Measurements from ENCODE around the gene DOCK2.

The DOCK2 gene

DNA sequence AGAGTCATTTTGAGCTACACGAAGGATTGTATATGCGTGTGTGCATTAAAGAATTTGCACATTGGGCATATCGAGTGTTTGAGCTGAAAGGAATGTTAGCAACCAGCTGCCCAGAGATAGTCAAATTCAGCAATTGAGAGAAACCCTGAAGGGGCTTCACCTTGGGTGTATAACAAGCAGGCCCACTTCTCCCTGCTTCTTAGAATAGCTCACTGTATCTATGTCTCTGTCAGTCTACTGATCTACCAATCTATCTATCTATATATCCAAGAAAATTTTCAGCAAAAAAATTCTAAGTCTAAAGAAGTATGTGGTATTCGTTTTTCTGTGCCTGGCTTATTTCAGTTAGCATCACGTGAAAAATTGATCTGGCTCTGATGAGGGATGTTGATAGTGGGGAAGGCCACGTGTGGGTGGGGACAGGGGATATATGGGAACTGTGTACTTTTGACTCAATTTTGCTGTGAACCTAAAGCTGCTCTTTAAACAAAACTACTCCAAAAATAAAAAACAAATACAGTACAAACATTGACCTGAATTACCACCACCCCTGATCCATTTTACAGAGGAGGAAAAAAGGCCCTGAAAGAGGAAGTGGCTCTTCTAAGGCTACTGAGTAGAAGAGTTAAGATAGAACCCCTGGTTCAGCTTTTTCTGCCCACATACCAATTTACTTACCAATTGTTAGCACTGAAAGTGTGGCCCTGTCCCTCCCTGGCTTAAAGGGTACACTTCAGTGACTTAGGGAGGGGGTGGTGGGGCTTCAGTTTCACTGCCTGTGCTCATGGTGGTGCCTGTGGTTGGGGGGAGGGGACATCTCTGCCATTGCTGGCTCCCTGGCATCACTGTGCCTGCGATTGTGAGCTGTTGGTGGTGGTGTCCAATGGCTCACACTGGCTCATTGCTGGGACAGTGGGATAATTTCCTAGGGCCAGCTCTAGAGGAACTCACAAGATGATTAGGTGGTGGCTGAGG, 141.8 kb downstream of the DOCK2 start:
- Histone ChIP-seq H3K4me3 (ENCODE audit: low read depth, low read length) (no peak overlapping the region), H3K9me3 (ENCODE audit: severe bottlenecking) (no peaks in the 10 kb centered on the region), H3K27me3 (ENCODE audit: insufficient read depth, low read depth, severe bottlenecking) (peaks cover 53% of the 10 kb centered on the region), H3K27ac (no peak overlapping the region), H3K36me3 (no peaks in the 10 kb centered on the region)
- no peak for TF ChIP-seq CTCF (IDR thresholded peaks at IDR 0.05; ENCODE audit: low read depth, low read length)
- no peak for DNase-seq

DNA sequence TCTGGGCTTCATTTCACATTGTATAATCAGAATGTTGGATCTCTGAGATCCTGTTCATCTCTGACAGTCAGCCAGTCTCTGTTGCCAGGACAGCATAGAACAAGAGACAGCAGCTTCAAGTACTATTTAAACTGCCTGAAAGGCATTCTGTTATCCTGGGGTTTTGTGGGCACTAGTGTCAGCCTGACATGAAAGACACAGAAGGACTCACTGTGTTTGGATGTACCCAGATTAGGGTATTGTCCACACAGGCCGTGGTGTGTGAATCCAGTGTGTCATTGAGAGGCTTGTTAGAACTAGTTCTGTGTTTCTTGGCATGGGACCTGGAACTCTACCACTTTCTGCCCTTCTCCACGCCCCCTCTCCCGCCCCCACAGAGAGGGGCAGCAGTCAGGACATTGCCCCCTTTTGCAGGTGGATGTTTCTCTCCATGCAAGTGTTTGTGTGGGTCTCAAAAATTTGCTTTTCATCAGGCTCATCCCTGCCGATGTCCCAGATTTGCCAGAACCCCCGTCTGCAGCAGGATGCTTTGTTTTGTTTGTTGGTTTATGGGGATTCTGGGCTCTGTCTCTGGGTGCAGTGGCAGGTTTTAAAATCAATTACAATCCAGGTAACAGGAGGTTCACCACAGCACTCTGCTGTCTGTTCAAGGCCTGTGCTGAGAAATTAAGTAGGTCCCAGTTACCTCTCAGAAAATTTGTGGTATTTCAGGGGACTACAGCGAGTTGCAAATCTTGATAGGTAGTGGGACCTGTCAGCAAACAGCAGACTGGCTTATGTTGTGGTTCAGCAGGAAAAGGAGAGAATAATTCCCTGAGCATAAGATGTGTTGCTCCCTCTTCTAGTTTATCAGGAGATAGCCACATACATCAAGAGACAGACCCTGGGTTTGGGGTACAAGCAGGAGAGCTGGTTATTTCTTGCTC, 144.6 kb downstream of the DOCK2 start:
- Histone ChIP-seq H3K36me3 (no peaks in the 10 kb centered on the region), H3K27ac (no peak overlapping the region), H3K27me3 (ENCODE audit: insufficient read depth, low read depth, severe bottlenecking) (peaks cover 52% of the 10 kb centered on the region), H3K9me3 (ENCODE audit: severe bottlenecking) (no peaks in the 10 kb centered on the region), H3K4me3 (ENCODE audit: low read depth, low read length) (no peak overlapping the region)
- no peak for DNase-seq
- TF ChIP-seq CTCF (IDR thresholded peaks at IDR 0.05; ENCODE audit: low read depth, low read length): no peak

- H3K27ac ChIP-seq: no peak overlapping the region
- H3K4me3 ChIP-seq (ENCODE audit: low read depth, low read length): no peak overlapping the region
- no peaks in the 10 kb centered on the region for H3K36me3 ChIP-seq
- no peak for TF ChIP-seq CTCF (IDR thresholded peaks at IDR 0.05; ENCODE audit: low read depth, low read length)
- DNase-seq: no peak
- H3K9me3 ChIP-seq (ENCODE audit: severe bottlenecking): no peaks in the 10 kb centered on the region
- H3K27me3 ChIP-seq (ENCODE audit: insufficient read depth, low read depth, severe bottlenecking): peaks cover 46% of the 10 kb centered on the region
Observed at GRCh38 chr5:169785771-169786618, 148.9 kb downstream of the DOCK2 start.

DNA sequence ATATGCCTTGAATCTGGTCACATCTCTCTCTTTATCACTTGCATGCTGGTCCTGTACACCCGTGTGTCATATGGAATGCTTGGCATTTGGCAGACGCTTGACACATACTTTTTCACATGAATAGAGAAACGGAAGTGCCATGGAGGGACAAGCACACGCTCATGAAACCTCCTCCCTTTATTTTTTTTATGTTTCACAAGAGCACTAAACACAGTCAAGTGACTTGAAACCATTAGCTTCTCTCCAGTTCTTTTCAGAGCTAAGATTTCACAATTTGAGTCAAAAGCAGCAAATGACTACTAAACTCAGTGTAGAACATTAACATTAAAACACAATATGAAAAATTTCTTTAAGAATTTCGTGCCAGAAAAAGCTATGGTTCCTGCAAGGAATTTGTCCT, 151.1 kb downstream of the DOCK2 start:
- no peaks in the 10 kb centered on the region for H3K36me3 ChIP-seq

More for the DNA sequence above, 151.1 kb downstream of the DOCK2 start:
- peaks cover 56% of the 10 kb centered on the region for H3K27me3 ChIP-seq (ENCODE audit: insufficient read depth, low read depth, severe bottlenecking)
- DNase-seq: no peak
- no peak for TF ChIP-seq CTCF (IDR thresholded peaks at IDR 0.05; ENCODE audit: low read depth, low read length)
- no peaks in the 10 kb centered on the region for H3K9me3 ChIP-seq (ENCODE audit: severe bottlenecking)
- H3K27ac ChIP-seq: no peak overlapping the region
- no peak overlapping the region for H3K4me3 ChIP-seq (ENCODE audit: low read depth, low read length)
